AML-193 (cell line): ENCODE results near the gene PAXIP1.
"Not testable (repeated sequence)": the region's sequence is repeated elsewhere in the genome, so short reads cannot be mapped to it uniquely, and the experiment has no call there.

Source experiments
- DNase-seq, 2 experiments: peaks; one replicate each; lab custom pipeline; 2025; lab: John Stamatoyannopoulos, UW

The PAXIP1 gene, protein sequence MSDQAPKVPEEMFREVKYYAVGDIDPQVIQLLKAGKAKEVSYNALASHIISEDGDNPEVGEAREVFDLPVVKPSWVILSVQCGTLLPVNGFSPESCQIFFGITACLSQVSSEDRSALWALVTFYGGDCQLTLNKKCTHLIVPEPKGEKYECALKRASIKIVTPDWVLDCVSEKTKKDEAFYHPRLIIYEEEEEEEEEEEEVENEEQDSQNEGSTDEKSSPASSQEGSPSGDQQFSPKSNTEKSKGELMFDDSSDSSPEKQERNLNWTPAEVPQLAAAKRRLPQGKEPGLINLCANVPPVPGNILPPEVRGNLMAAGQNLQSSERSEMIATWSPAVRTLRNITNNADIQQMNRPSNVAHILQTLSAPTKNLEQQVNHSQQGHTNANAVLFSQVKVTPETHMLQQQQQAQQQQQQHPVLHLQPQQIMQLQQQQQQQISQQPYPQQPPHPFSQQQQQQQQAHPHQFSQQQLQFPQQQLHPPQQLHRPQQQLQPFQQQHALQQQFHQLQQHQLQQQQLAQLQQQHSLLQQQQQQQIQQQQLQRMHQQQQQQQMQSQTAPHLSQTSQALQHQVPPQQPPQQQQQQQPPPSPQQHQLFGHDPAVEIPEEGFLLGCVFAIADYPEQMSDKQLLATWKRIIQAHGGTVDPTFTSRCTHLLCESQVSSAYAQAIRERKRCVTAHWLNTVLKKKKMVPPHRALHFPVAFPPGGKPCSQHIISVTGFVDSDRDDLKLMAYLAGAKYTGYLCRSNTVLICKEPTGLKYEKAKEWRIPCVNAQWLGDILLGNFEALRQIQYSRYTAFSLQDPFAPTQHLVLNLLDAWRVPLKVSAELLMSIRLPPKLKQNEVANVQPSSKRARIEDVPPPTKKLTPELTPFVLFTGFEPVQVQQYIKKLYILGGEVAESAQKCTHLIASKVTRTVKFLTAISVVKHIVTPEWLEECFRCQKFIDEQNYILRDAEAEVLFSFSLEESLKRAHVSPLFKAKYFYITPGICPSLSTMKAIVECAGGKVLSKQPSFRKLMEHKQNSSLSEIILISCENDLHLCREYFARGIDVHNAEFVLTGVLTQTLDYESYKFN

DNA sequence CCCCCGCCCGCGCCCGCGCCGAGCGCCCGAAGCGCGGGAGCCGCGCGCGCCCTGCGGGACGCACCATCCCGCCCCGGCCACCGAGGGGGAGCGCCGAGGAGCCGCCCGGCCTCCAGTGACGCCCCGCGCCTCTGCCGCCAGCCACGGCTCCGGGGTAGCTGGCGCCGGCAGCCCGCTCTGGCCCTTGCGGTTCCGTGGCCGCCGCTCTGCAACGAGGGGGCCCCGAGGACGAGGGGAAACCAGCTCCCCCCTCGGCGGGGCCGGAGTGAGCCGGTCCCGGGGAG lies at the start of gene PAXIP1:
TSS of gene PAXIP1 (minus strand) at position 33 of the 284 bp plus-strand sequence. CDS start 195 bp downstream, outside the sequence.
- peak in 1 of 2 experiments; percentile 46 for DNase-seq

DNA sequence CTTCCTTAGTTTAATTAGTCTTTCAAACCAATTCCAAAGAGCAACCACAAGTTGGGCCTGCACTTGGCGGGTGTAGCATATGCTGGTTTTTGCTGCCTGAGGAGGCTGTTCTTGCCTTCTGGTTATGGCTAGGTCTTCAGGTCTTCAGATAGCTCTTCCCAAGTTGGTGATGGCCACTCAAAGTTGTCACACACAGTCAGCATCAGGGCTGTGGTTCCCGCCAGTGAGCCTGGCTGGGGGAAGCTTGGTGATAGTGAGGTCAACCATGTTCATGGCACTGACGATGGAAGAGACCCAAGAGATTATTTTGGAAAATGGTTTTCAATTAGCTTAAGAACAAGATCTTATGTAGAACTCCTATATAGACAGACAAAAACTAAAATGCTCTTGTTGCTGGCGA lies 48.4 kb upstream of the PAXIP1 start:
- no peak for DNase-seq

DNA sequence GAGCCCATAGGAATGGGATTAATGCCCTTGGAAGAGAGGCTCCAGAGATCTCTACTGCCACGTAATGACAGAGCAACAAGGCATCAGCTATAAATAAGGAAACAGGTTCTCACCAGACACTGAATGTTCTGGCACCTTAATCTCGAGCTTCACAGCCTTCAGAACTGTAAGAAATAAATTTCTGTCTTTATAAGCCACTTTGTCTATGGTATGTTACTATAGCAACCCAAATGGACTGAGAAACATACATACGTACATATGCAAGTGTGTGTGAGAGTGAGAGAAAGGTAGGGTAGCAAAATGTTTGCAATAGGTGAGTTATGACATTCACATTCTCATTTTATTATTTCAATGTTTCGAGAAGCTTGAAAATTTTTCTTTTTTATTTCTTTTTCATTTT lies 45.1 kb upstream of the PAXIP1 start:
- no peak for DNase-seq

DNA sequence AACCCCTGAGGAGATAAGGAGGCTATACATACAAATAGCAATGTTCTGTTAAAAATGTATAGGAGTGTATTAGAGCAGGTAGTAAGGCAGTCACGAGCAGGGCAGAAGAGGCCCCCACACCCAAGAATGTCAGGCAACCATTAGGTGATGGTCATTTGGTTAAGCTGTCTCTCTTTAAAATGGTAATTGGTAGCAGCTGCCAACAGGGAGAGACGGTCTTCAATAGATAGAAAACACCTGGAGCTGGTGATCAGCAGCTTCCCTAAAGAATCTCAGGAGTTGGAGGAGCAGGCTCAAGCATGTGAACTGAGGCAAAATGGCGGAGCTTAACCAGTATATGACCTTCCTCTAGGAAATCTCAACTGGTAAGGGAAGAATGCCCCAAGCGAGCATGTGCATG lies 40.8 kb upstream of the PAXIP1 start:
- no peak for DNase-seq

DNA sequence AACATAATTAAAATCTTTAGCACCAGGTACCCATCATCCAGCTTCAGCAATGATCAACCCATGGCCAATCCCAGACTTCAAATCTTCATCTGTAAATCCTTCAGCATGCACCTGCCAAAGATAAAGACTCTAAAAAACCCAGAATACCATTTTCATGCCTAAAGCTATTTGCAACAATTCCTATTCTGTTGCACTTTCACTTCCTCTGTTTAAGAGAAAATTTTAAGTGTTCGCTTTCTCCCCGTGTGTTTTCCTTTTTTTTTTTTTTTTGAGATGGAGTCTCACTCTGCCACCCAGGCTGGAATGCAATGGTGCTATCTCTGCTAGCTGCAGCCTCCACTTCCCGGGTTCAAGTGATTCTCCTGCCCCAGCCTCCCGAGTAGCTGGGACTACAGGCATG lies 35.4 kb upstream of the PAXIP1 start:
- DNase-seq: no peak

DNA sequence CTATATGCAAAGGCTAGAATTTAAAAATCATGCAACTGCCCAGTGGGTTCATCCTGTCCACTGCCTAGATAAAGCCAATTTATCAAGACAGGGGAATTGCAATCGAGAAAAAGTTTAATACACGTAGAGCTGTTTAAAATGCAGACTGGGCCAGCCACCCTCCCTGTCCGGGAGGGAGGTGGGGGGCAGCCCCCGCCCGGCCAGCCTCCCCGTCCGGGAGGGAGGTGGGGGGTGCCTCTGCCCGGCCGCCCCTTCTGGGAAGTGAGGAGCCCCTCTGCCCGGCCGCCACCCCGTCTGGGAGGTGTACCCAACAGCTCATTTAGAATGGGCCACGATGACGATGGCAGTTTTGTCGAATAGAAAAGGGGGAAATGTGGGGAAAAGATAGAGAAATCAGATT lies 31.6 kb upstream of the PAXIP1 start:
- not testable (repeated sequence) for DNase-seq

DNA sequence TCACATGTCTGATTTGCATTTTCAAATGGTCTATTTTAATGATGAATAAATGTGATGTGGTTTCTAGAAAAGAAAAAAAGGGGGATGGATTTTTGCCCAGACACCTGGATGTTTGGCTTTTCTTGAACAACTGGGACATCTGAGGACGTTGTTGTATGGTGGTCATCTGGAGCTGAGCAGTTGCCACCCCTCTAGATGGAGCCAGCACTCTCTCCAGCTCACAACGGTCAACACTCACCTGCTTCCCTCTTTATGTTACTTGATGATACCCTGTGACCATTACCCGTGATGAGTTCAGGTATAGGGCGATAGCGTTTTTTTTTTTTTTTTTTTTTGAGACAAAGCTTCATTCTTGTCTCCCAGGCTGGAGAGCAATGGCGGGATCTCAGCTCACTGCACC lies 30.1 kb upstream of the PAXIP1 start:
- DNase-seq: no peak

DNA sequence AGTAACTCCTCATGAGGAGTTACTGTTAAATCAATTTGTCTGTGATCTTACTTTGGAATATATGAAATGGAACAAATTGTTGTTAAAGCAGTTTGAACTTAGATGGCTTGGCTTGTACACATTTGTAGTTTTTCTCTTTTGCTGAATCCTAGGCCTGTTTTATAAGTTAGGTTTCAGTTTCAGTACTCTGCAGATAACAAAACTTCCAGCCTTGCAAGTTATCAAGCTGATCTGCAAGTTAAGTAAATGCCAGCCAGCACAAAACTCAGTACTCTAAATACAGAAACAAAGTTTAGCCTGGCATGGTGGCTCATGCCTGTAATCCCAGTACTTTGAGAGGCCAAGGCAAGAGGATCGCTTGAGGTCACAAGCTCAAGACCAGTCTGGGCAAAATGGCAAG lies 25.0 kb upstream of the PAXIP1 start:
- DNase-seq: no peak

DNA sequence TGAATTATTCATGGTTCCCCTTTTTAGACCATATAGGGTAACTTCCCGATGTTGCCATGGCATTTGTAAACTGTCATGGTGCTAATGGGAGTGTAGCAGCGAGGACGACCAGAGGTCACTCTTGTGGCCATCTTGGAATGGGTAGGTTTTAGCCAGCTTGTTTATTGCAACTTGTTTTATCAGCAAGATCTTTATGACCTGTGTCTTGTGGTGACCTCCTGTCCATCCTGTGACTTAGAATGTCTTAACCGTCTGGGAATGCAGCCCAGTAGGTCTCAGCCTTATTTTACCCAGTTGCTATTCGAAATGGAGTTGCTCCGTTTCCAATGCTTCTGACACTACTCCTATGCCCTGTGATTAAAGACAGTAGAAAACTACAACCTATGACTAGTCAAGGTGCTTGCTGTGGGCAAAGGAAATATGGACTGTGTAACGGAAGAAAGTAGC lies 18.8 kb upstream of the PAXIP1 start:
- no peak for DNase-seq

DNA sequence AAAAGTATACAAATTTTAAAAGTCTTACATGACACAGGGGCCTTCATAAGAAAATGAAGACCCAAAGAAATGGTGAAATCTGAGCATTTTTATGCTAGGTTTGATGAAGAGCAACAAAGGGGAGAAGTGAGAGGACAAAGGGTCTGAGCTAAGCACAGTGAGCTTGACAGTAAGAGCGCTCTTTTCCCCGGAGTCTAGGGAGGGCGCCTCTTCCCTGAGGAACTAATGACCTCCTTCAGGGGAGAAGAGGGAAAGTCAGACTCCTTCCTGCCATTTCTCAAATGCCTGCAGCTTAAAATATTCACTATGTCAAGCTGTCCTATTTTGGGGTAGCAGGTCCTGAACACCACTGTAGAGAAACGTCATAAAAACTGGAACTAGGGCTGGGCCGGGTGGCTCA lies 18.1 kb upstream of the PAXIP1 start:
- DNase-seq: no peak

DNA sequence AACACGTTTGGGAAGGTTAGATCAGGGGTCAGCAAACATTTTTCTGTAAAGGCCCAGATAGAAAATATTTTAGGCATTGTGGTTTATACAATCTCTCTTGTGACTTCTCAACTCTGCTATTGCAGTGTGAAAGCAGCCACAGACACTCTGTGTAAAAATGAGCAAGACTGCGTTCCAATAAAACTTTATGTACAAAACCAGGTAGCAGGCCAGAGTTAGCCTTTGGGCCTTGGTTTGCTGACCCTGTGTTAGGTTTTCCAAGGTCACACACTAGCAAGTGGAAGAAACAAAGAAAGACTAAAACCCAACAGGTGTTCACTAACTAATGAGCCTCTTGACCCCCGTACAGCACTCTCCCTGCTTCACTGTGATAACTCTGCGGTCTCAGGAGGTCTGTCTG lies 14.9 kb upstream of the PAXIP1 start:
- no peak for DNase-seq

DNA sequence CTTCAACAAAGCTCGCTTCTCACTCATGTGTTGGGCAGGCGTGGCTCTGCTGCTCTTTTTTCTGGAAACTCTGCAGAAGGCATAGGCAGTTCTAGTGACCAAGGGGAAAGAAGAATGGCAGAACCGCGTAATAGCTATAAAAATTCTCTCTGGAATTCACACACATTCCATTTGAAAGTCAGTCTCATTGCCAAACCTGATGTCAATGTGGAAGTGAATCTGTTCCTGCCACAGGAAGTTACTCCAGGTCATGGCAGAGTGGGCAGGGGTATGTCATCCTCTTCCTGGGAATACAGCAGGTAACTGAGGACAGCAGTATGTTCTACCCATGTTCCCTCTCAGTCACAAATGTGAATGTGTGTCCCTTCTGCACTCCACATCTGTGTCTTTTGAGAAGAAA lies 8.2 kb upstream of the PAXIP1 start:
- DNase-seq: no peak

DNA sequence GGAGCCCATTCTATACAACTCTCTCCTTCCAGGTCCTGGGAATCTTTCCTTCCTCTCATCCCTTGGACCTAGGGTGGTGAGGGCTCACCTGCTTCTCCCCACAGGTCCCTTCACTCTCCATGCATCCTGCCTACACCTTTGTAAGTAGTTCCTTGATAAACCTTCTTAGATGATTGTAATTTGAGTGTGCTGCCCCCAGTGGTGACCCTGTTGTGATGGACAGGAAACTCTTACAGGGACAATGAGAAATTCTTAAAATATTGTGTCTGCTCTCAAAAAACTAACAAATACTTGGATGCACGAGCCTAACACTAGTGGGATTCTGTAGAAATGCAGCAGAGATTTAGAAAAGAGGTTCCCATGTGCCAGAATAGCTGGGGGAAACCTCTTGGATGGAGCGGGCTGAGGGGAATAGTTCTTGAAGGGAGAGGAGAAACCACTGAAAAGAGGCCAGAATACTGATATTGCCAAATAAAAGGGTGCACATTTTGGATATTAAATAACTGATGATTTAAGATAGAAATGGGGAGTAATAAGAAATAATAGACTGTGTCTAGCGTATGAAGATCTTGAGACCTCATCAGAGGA lies 6.7 kb upstream of the PAXIP1 start:
- DNase-seq: peak; percentile 46 to 48

DNA sequence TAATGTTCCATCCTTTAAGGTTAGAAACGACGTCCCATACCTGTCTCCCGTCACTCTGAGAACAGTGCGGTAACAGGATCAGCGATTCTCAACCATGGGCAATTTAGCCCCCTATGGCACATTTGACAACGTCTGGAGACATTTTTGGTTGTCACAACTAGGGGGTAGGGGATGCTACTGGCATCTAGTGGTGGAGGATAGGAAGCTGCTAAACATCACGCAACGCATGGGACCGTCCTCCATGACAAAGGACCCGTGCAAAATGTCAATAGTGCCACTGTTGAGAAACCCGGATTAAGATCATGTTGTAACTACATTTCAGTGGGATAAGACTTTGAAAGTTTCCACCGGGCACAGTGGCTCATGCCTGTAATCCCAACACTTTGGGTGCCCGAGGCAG lies 5.0 kb upstream of the PAXIP1 start:
- DNase-seq: no peak

DNA sequence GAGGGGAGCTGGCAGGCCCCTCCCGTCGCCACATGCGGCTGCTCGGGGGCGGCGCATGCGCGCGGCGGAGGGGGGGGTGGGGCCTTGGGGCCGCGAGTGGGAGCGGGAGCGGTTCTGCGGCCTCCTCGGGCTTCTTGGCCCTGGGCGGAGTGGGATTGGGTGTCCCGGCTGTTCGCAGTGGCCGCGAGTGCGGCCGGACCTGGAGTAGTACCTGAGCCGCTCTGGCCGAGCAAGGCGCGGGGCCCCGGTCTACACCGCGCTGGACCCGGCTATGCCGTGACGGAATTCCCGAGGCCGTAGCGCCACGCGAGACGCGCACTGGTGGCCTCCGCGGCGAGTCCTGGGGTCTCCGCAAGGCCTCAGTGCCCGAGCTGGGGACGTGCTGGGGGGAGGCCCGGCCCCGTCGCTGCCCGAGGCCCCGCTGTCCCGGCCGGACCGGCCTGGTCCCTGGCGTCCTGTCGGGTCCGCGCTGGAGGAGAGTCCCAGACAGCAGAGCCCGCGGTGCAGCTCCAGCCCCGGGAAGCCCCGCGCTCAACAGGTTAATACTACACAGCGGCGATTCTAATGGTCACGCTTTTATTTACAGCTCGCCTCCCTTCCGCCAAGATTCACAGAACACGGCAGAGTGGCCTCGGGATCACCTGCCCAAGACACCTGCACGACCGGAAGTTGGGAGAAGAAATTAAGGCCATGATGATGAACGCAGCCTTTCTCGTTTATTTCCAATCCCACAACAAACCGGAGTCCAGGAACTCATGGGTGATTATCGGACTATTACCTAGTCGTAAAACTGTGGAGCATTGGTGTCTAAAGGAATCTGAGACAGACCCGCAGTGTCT lies 671 bp upstream of the PAXIP1 start:
- DNase-seq: peak; percentile 39 to 50

DNA sequence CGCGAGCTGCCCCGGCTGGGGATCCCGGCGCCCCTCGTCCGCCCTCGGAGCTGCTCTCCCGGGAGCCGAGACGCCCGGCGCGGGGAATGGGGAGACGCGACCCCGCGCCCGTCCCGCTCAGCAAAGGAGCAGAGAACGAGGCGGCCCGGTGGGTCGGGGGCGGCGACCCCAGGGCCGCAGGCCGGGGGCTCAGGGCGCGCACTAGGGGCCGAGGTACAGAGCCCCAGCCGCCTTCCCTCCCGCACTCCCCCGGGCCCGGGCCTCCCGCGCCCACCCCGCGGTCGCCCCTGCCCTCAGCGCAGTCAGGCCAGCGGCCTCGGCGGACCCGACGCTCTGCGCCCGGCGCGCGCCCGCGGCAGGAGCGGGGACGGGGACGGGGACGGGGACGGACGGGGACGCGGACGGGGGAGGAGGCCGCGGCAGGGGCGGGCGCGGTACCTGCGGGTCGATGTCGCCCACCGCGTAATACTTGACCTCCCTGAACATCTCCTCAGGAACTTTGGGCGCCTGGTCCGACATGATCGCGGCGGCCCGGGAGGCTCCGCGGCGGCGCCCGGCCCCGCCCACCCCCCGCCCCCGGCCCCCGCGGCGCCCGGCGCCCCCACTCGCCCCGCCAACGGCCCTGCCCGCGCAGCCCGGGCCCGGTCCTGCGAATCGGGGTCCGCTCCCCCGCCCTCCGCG lies 373 bp downstream of the PAXIP1 start:
- no peak for DNase-seq

DNA sequence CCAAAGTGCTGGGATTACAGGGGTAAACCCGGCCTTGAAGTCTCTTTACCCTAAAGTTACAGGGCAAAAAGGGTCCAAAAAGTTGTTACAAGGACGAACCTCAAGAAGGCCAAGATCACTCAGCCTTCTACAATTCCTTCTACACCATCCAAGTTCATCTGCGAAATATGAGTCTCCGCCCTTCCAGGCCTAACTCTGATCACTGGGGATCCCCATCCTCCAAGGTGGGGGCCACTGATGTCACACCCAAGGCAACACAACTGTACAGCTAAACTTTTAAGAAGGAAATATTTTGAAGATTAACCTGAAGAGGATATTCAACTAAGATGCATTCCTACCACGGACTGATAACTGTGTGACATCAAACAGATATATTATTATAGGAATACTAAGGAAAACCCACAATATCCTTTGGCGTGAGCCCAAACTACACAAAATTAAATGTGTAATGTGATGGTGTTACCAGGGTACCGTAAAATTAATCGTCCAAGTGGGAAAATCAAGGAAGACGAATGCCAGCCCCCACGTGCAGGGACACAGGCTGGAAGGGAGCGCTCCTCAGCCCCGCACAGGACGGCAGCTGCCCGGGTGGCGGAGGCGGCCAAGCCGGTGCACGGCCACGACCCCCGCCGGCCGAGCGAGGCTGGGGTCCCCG lies 1.0 kb downstream of the PAXIP1 start:
- no peak for DNase-seq

DNA sequence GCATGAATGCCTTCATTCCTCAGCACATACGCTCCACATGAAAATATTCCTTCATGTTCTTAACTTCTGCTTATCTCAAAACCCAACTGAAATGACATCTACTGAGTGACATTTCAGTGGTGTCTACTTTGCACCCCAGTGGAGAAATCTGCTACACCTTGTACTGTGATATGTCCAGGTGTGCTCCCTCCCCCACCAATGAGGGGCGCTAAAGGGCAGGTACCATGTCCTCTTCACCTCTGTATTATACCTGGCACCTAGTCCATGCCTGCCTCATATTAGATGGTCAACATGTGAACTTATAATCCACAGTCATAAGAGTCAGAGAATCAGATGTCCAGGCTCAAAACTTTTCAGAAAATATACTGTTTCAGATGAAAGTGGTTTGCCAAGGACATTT lies 2.1 kb downstream of the PAXIP1 start:
- DNase-seq: no peak

DNA sequence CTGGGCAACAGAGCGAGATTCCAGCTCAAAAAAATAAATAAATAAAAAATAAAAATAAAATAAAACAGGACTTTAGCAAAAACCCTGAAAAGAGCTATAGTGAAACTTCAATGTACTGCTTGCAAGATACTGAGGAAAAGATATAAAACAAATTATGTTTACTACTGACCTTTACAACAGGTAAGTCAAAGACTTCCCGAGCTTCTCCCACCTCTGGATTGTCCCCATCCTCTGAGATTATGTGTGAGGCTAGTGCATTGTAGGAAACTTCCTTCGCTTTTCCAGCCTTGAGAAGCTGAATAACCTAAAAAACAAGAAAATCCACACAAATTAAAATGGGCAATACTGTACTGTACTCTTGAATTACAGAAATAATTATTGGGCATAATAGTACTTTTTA lies 4.4 kb downstream of the PAXIP1 start:
- no peak for DNase-seq

DNA sequence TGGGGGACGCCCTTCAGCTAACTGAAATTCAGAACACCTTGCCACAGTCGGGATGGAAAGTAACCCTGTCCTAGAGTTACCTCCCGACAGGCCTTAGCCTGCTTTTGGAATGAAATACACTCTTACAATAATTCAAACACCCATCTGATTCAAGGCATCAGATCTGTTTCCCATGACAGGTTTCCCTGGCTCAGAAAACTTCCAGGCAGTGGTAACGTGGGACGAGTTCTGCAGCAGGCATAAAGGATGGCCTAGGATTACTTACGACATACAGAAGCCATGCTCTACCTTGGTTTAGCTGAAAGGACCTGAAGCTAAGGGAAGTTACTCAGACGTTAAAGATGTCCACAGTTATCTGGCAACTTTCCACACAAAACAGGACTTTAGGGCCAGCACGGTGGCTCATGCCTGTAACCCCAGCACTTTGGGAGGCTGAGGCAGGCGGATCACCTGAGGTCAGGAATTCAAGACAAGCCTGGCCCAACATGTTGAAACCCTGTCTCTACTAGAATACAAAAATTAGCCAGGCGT lies 5.0 kb downstream of the PAXIP1 start:
- no peak for DNase-seq
